Stimulated activated CD4-positive, alpha-beta T cell treated with anti-CD3 and anti-CD28 coated beads, Interleukin-1b, Interleukin-23, amount 100 ng/mL, for 24 hours (primary cell): ENCODE measurements around the gene SHISAL1.

Experiments used
- DNase-seq, 4 experiments: peaks; one replicate each; pipeline ENCODE4 v3.0.0-alpha.2; 2020; ENCODE audit warnings: low read depth in 4 of 4, low spot score in 1 of 4

The SHISAL1 gene

DNA sequence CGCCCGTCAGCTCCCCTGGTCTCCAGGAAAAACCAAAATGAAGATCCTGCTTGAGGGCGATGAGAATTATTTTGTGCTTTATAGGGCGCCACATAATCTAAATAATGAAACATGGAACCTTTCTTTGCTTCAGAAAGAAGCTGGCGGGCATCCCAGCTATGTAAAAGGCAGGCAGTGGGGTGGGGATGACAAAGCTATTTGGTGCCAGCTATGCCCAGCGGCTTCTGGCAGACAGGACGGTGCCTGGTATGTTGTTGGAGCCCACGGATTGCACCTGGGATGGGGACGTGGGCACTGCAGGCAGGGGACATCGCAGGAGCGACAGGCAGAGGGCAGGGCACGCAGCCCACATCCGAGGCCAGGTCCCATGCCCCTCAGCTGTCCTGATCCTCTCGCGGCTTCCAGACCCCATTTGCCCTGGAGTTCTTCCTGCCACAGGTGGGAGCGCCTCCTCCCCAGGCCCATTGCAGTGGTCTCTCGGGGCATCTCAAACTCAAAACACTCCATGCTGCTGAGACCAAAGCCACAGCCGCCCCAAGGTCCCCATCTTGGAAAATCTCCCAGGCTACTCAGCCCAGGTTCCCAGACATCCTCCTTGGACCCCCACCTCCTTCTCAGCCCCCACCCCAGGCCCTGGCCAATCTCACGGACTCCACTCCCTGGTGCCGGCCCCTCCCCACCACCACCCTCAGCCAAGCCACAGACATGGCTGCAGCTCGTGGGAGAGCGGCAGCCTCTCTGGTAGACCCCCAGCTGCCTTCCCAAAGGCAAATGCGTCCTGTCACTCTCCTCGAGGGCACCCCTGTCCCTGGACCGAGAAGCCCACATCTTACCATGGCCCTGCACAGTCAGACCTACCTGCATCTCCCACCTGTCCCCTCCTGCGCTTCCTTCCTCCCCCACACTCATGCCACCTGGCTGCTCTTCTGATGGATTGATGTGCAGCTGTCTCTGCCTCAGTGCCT is 45.7 kb downstream of the SHISAL1 start:
- no peak for DNase-seq

GRCh38 chr22:44263547-44263946 is 49.2 kb downstream of the SHISAL1 start:
- DNase-seq, result no peak

GRCh38 chr22:44261861-44262595 is 50.7 kb downstream of the SHISAL1 start:
- DNase-seq, result no peak

DNA sequence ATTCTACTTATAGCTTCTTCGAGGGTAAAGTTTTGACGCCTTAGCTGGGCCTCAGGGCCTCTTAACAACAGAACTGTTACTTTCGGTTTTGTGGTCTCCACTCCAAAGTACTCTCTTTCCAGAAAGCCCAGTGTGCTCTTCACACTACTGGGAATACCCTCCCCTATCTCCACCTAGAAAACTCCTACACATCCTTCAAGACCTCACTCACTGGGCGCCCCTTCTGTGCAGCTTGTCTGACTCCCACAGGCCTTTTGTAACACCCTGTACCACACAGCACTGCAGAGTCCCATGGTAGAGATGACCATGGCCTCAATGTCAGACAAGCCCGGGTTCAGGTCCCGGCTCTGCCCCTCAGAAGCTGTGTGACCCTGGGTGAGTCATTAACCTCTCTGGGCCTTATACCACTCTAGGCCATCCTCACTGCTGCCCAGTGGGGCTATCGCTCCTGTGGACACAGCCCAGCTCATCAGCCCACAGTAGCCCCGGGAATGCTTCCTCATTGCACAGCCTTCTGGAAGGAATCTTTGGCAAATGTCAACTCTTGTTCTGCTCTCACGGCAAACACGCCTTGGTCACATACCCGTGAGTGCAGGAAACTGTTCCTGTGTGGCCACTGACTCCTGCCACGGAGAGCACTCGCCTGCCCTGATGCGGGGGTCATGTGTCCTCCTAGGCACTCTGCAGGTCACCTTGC is 51.4 kb downstream of the SHISAL1 start:
- no peak for DNase-seq

- no peak for DNase-seq
These were observed 52.3 kb downstream of the SHISAL1 start for GRCh38 chr22:44260216-44261035.

DNA sequence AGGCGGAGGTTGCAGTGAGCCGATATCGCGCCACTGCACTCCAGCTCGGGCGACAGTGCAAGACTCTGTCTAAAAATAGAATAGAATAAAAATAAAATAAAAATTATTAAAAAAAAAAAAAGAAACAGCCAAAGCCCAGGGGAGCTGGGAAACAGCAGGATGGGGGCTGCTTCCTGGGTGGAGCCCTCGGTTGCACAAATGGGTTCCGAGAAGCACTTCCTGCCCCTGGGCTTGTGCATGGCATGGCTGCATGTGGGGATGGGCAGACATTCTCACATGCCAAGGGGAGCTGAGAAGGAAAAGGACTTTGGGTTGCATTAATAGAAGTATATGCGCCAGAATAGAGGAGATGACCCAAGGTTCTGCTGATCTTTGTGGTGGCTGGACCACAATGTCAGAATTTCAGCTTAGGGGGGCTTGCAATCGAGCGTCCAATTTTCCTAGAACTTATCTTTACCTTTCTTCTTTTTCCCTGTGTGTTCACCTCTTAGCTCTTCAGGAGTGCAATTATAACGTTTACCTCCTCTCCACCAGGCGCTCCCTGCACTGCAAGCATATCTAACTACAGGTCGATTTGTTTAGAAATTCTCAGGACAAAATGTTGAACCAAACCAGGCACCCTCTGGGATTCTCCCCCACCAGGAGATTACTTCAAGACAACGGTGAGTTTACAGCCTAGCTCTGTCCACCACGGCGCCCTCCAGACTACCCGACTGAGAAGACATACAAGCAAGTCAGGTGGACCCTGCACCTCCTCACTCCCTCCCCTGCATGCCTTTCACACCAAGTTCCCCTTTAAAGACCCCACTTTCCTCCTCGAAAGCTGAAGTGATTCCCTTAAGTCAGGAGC is 53.2 kb downstream of the SHISAL1 start:
- DNase-seq, result no peak

DNA sequence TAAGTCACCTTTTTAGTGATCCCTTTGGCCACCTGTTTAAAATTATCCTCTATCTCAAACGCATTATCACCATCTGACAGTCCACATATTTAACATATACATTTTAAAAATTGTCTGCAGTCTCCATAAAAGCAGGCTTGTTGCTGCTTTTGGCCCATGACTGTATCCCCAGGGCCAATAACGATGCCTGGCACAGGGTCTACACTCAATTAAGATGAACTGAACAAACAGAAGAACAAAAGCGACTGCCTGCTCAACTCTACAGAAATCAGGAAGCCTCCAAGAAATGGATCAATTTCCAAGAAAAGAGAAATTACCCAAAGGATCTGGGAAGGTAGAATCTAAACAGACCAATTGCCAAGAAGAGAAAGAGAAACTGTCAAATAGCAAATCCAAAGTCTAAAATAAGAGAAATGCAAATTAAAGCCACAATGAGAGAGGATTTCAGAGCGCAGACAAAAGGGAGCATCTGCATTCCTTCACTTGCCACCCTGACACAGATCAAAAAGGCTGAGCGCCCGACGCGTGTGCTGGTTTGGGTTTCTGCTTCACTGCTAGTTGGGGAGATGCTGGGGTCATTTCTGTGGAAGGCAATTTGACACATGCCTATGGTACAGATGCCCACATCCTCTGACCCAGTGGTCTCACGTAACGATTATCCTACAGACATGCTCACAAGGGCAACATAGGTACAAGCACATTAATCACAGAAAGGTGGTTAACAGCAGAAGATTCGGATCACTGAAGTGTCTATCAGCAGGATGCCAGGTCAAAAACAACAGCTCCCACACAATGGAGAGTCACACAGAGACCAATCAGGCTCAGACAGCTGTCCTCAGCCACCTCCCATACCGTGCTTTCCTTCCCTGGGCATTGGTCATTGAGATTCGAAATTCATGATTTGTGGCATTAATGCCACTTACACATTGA is 55.9 kb downstream of the SHISAL1 start:
- no peak for DNase-seq

- no peak for DNase-seq
These were observed 56.7 kb downstream of the SHISAL1 start for GRCh38 chr22:44256085-44256484.

DNA sequence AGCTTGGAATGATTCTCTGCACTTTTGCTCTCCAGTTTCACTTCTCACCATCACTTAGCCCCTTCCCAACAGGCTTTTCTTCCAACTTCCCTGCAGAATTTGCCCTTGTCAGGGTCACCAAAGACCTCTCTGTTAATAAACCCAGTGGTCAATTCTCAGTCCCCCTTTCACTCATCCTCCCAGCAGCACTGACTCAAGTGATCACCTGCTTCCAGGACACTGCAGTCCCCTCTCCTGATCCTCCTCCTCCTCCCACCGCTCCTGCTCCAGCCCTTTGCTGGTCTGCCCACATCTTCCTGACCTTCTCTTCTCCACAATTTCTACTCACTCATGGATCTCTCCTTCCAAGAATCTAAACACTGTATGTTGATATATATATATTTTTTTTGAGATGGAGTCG is 57.9 kb downstream of the SHISAL1 start:
- DNase-seq, result no peak

GRCh38 chr22:44249376-44250147 is 63.2 kb downstream of the SHISAL1 start:
- no peak for DNase-seq

DNA sequence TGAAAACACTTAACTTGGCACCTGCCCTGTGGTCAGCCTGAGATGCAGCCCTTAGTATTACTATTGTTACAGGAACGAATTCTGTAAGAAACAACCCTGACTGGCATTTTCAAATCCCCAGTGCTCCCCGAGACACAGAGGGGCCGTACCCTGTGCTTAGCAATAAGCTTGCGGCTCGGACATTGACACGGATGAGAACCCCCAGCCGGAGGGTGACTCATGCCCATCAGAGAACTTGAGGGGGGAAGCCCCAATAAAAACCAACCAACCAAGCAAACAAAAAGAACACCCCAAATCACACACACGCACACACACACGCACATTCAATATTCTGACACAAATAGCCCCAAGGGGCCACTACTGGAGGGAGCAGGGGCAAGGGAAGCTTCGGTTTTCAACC is 63.8 kb downstream of the SHISAL1 start:
- DNase-seq, result no peak

DNA sequence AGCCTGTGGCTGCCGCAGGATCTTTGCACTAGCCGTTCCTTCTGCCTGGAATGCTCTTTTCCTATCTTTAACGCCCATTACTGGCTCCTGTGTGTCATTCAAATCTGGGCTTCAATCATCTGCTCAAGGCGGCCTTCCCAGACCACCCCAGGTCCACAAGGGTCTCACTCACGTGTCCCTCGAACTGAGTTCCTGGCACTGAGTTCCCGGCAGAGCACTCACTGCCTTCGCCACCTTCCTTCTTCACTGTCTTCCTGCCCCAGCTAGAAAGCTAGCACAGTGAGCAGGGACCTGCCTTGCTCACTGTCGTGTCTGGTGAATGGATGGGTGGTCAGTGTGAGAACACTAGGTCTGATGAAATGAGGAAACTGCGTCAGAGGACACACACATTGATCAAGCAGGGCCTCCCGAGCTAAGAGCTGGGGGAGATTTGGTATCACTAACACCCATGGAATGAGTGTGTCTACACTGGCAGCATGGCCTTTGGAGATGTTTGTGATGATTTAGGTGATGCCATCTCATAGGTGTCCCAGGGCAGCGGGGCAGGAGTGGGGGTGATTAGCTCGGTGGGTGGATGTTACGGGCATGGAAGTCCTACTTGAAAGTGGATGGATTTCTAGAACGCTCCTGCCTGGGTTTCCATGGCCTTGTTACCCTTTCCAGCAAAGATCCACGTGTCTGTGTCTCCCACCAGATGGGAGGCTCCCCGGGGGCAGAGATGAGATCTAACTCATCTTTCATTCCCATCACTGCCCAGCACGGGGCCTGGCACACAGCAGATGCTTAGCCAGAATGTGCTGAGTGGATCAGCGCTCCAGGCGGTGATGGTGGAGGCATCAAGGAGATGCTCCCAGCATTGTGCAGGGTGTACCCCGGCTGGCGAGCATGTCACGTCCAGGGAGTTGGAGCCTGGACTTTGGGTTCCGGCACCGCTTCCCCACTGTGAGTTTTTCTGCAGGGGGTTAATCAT is 64.5 kb downstream of the SHISAL1 start:
- DNase-seq, result no peak

DNA sequence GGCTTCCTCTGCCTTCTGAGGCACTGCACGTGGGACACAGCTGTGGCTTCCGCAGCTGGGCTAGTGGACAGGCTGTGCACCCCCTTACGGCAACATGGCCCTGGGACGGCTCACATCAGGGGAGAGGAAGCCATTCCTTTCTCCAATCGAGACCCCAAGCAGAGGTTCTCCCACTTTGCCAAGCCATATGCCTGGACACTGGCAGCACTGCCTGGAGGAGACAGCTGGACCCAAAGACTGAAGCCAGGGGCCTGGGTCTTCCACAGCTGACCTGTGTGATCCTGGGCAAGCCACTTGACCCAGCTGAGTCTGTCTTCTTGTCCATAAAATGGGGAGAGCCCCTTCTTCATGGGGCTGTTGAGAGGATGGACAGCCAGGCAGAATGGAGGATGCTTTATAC is 65.4 kb downstream of the SHISAL1 start:
- DNase-seq, result no peak

DNA sequence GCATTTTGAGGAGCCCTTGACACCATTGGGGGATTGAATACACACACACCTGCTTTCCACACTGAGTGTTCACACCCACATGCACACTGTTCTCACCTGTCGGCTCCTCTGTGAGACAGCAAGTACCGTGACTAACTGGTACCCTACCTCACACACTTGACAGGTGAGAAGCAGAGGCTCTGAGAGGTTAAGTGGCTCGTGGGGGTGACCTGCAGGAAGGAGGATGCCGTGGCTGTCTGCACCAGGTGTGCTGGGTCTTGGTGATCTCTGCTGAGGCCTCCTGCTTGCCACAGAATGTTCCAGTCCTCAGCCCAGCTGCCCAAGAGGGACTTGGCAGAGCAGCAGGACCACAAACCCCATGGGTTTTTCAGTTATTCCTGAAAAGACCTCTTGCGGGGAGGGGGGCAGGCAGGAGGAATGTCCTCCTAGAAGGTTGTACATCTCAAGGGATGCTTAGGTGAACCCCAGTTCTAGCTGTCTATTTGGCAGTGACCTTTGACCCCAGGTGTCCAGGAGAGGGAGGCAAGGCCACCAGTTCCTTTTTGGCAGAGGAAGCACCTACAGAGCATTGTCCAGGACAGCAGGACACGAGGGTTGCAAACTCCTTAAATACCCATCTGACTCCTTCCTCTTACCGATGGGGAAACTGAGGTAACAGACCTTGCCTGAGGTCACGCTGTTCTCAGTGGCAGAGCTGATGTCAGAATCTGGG is 66.0 kb downstream of the SHISAL1 start:
- DNase-seq, result no peak

GRCh38 chr22:44245867-44246266 is 66.9 kb downstream of the SHISAL1 start:
- DNase-seq, result no peak

GRCh38 chr22:44245438-44245837 is 67.3 kb downstream of the SHISAL1 start:
- no peak for DNase-seq
